Pancreas (tissue), 10 donors: ENCODE measurements around the gene CEP95. TPM values are rescaled to one million over a fixed set of nuclear protein-coding genes. Genes with fewer than 3 reads are reported as not detected.

ENCODE experiments used
- ATAC-seq, 4 donors: fragments of 200-7000 bp; cut with Tn5 transposase; one replicate each; pipeline versions ENCODE4 v1.8.0 to v1.9.1; 2020; ENCODE audit warnings: mild to moderate bottlenecking in 4 of 4, moderate library complexity in 4 of 4
- DNase-seq, 6 donors: peaks; one replicate each; pipeline ENCODE4 v3.0.0-alpha.2; 2020
- FAIRE-seq: peaks from 2 replicates; lab custom pipeline; 2012; peaks lifted over from hg19 to GRCh38; lab: Jason Lieb, UNC
- H3K27ac ChIP-seq, 4 donors: fragments of 200-600 bp; sonication (generic); 1 replicate in 3 of 4; 2 replicates in 1 of 4; pipeline versions ENCODE4 v1.5.0 to v1.8.0; 2020
- H3K27me3 ChIP-seq, 4 donors: fragments of 200-600 bp; one replicate each; pipeline ENCODE4 v1.8.0; 2021
- H3K36me3 ChIP-seq, 3 donors: fragments of 200-600 bp; sonication (generic) in 1 of 3; one replicate each; pipeline versions ENCODE4 v1.5.0 to v1.8.0; 2020 to 2021
- H3K4me1 ChIP-seq, 3 donors: fragments of 200-600 bp; one replicate each; pipeline ENCODE4 v1.8.0; 2021
- H3K4me3 ChIP-seq, 4 donors: fragments of 200-600 bp; sonication (generic) in 2 of 4; one replicate each; pipeline versions ENCODE4 v1.5.0 to v1.8.0; 2020 to 2021
- H3K9me3 ChIP-seq, 4 donors: fragments of 200-600 bp; one replicate each; pipeline ENCODE4 v1.8.0; 2021
- WGBS, 2 donors: extraction: QIAGEN DNeasy Blood & Tissue Kit; methylation state at CpG; one replicate each; pipeline ENCODE4 v1.1.7; 2013; 5-methylcytosine and 5-hydroxymethylcytosine counted together
- intact Hi-C, 3 donors: fragments of 100-400 bp; cut with DNase I; formaldehyde crosslinking; loops; one replicate each; pipeline versions ENCODE4 v1.11.1 to v1.14.2; 2022
- polyA plus RNA-seq, 2 donors: library from polyadenylated mRNA; stranded (reverse); fragments of 200-250 nt; gene quantifications; one replicate each; pipeline ENCODE4 v1.2.3, GENCODE V29; 2013
- total RNA-seq, 6 donors: library from RNA; stranded (reverse); fragmentation: NEBNext Ultra II Directional in 4 of 6; extraction: Animal tissue kit (Norgen Biotek cat#: 25700) in 4 of 6; gene quantifications; one replicate each; pipeline versions ENCODE4 v1.2.1 to v1.2.4, GENCODE V29; 2021 to 2023
- TF ChIP-seq, protein P1 (sequence below), 4 donors: fragments of 200-600 bp; sonication (generic) in 3 of 4; IDR thresholded peaks; one replicate each; pipeline versions ENCODE4 v1.5.0 to v1.8.0; 2021; ENCODE audit warnings: antibody characterized with exemption in 4 of 4
- donor health status: healthy with polysubstance abuse.
- donor health status: DM: no; HTN: no; CAD: no; lungs with moderate emphysema.
- donor health status: DM: no; HTN: no; CAD: no.
- donor health status: control.
- donor health status: control.
- donor health status: Bipolar disorder and iron deficiency.
- donor health status: DM: yes; HTN: yes; CAD: no.
- donor health status: DM: no; HTN: no; CAD: no.
- donor health status: DM: no; HTN: no; CAD: no.
- donor health status: DM: yes; HTN: yes; CAD: no.

CEP95 gene
- total and polyA plus RNA-seq, 8 donors, result 10.0 to 80.8 (median 21.7) TPM

DNA sequence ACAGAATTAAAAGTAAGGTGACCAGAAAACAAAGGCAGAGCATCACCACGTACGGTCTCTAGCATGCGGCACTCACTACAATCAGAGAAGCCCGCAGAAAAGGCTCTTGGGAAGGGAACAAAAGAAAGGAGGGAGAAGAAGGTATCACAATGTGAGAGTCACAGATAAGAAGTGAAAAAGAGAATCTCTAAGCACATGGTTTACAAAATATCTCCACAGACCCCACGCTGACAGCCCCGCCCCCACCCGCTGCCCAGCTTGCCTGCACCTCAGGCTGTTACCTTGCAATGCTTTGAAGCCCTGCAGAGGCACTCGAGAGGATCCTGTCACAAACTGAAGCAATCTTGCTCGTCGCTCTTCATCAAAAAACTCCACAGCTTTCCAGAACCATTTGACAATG lies 40.5 kb downstream of the CEP95 start:
- no peak for ATAC-seq
- no peak overlapping the region for H3K4me3 ChIP-seq
- no peak for DNase-seq
- no peaks in the 10 kb centered on the region for H3K9me3 ChIP-seq
- H3K27ac ChIP-seq, result no peak overlapping the region
- 89 to 90% methylated on average over 10 of the region's 10 CpGs for WGBS, 2 donors
- peaks cover 0 to 10% (median 9%) of the 10 kb centered on the region in 3 donors for H3K36me3 ChIP-seq
- H3K4me1 ChIP-seq, result no peaks in the 10 kb centered on the region
- FAIRE-seq, result no peak
- no peaks in the 10 kb centered on the region for H3K27me3 ChIP-seq
- TF ChIP-seq, protein P1, sequence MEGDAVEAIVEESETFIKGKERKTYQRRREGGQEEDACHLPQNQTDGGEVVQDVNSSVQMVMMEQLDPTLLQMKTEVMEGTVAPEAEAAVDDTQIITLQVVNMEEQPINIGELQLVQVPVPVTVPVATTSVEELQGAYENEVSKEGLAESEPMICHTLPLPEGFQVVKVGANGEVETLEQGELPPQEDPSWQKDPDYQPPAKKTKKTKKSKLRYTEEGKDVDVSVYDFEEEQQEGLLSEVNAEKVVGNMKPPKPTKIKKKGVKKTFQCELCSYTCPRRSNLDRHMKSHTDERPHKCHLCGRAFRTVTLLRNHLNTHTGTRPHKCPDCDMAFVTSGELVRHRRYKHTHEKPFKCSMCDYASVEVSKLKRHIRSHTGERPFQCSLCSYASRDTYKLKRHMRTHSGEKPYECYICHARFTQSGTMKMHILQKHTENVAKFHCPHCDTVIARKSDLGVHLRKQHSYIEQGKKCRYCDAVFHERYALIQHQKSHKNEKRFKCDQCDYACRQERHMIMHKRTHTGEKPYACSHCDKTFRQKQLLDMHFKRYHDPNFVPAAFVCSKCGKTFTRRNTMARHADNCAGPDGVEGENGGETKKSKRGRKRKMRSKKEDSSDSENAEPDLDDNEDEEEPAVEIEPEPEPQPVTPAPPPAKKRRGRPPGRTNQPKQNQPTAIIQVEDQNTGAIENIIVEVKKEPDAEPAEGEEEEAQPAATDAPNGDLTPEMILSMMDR (IDR thresholded peaks at IDR 0.05), result no peak
- intact Hi-C loops, result no loop called here

DNA sequence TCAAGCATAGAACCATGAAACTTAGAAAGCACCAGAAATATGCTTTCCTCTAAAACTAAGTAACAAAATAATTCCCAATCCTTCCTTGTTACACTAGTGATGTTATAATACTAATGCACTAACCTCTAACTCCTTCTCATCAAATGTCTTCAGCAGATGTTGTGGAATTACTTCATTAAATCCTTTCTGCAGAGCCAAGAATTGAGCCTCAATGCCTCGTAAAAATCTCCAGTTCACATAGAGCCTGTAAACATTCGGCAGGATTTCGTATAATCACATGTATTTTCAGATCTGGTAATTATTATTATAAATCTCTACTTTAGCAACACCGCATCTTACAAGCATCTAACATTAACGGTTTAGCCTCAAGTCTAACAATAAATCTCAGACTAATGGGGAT lies 44.7 kb downstream of the CEP95 start:
- intact Hi-C loops, result no loop called here
- TF ChIP-seq, protein P1 (IDR thresholded peaks at IDR 0.05), result no peak

DNA sequence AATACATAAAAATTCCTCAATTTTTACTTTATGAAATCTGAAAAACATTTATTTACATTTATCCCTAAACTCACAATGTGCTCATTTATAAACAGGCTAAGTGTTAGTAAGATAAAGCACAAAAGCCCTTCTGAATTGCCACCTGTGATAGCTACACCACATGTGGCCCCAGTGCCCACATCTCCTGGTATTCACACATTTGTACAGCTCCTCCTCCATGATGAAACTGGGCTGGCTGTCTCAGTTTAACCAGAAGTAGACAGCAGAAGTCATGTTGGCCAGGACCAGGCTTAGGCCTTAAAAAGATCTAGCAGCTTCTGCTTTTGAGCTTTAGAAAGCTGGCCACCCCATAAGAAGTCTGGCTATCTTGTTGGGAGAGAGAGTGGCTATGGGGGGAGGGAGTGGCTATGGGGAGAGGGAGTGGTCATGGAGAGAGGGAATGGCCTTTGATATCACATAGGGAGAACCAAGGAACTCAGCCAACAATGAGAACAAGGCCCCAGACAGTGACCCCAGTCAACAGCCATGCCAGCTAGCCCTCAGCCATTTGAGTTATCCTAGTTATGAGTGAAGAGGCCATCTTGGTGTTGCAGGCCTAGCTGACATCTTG lies 47.4 kb downstream of the CEP95 start:
- no peaks in the 10 kb centered on the region for H3K27me3 ChIP-seq
- ATAC-seq (peak in 1 of 4 donors; percentile 21), DNase-seq (no peak), FAIRE-seq (no peak)
- TF ChIP-seq, protein P1 (IDR thresholded peaks at IDR 0.05), result no peak
- H3K27ac ChIP-seq, result no peak overlapping the region
- H3K4me3 ChIP-seq, result no peak overlapping the region
- intact Hi-C loops, result no loop called here
- H3K9me3 ChIP-seq, result no peaks in the 10 kb centered on the region
- peaks cover 0 to 9% (median 0%) of the 10 kb centered on the region in 3 donors for H3K36me3 ChIP-seq
- H3K4me1 ChIP-seq, result no peaks in the 10 kb centered on the region

More for the DNA sequence above, 44.7 kb downstream of the CEP95 start:
- Histone ChIP-seq H3K27ac (no peak overlapping the region), H3K4me3 (no peak overlapping the region), H3K36me3 (peaks cover 0 to 20% (median 0%) of the 10 kb centered on the region in 3 donors), H3K27me3 (no peaks in the 10 kb centered on the region), H3K4me1 (no peaks in the 10 kb centered on the region), H3K9me3 (no peaks in the 10 kb centered on the region)
- no peak for FAIRE-seq
- 91 to 94% methylated on average over 5 of the region's 5 CpGs for whole genome bisulfite sequencing, 2 donors
- no peak for DNase-seq
- ATAC-seq, result no peak

DNA sequence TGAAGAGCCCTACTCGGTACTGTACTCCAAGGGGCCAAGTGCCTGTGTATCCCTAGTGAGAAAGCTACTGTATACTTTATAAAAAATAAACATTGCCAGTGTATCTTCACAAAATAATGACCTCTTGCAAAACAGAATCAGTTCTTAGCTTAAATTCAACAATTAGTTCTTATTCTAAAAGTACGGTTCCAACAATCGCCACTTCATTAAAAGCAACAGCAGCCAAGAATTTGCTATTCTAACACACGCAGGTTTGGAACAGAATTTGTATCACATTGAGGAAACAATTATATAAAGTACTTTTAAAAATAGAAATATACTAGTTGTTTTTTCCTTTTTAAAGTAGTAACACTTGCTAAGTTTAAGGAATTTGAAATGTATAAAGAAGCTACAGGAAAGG lies 48.5 kb downstream of the CEP95 start:
- FAIRE-seq (no peak), ATAC-seq (no peak), DNase-seq (no peak)
- intact Hi-C loops, result no loop called here
- WGBS, 2 donors, result 91 to 93% methylated on average over 4 of the region's 4 CpGs
- Histone ChIP-seq H3K27ac (no peak overlapping the region), H3K27me3 (no peaks in the 10 kb centered on the region), H3K9me3 (no peaks in the 10 kb centered on the region), H3K4me1 (no peaks in the 10 kb centered on the region), H3K36me3 (peaks cover 0 to 16% (median 0%) of the 10 kb centered on the region in 3 donors), H3K4me3 (no peak overlapping the region)
- TF ChIP-seq, protein P1 (IDR thresholded peaks at IDR 0.05), result no peak

DNA sequence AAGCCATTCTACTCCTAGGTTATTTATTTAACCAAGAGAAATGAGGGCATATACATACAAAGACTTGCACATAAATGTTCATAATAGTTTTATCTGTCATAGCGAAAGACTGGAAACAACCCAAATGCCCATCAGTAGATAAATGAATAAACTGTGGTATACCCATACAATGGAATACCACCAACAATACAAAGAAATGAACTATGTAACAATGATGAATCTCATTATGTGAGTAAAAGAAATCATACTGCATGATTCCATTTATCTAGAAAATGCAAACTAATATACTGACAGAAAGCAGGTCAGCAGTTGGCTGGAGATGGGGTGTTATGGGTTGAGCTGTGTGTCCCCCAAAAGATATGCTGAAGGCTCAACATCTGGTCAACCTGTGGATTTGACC lies 57.3 kb downstream of the CEP95 start:
- no peaks in the 10 kb centered on the region for H3K27me3 ChIP-seq
- TF ChIP-seq, protein P1 (IDR thresholded peaks at IDR 0.05), result no peak
- peaks cover 0 to 21% (median 11%) of the 10 kb centered on the region in 3 donors for H3K36me3 ChIP-seq
- DNase-seq (no peak), FAIRE-seq (no peak), ATAC-seq (no peak)
- 90% methylated on average over 1 of the region's 1 CpG for WGBS, 2 donors
- intact Hi-C loops, result no loop called here
- H3K27ac ChIP-seq, result no peak overlapping the region
- no peak overlapping the region for H3K4me3 ChIP-seq
- peaks cover 0 to 8% (median 6%) of the 10 kb centered on the region in 3 donors for H3K4me1 ChIP-seq
- H3K9me3 ChIP-seq, result no peaks in the 10 kb centered on the region
